Tibial artery (tissue), 4 donors: ENCODE measurements around the gene OGFRL1.

Experiments used
- DNase-seq, 2 donors: peaks; one replicate each; pipeline ENCODE4 v3.0.0-alpha.2; 2019
- H3K27ac ChIP-seq, 2 donors: fragments of 200-600 bp; sonication (generic) in 1 of 2; 1 replicate in 1 of 2; 2 replicates in 1 of 2; pipeline ENCODE4 v1.5.1; 2018 to 2019; ENCODE audit warnings: mild to moderate bottlenecking in 1 of 2
- H3K27me3 ChIP-seq, 2 donors: fragments of 200-600 bp; sonication (generic) in 1 of 2; one replicate each; pipeline versions ENCODE4 v1.5.1 to v1.6.0; 2016 to 2019
- H3K36me3 ChIP-seq, 3 donors: fragments of 200-600 bp; sonication (generic) in 2 of 3; one replicate each; pipeline ENCODE4 v1.5.1; 2016 to 2019; ENCODE audit warnings: mild to moderate bottlenecking in 2 of 3
- H3K4me1 ChIP-seq, 4 donors: fragments of 200-600 bp; sonication (generic) in 2 of 4; 1 replicate in 3 of 4; 2 replicates in 1 of 4; pipeline ENCODE4 v1.5.1; 2016 to 2019
- H3K4me3 ChIP-seq, 2 donors: fragments of 200-600 bp; sonication (generic) in 1 of 2; 1 replicate in 1 of 2; 2 replicates in 1 of 2; pipeline ENCODE4 v1.5.1; 2018 to 2019; ENCODE audit warnings: mild to moderate bottlenecking in 2 of 2
- H3K9me3 ChIP-seq, 3 donors: fragments of 200-600 bp; sonication (generic) in 1 of 3; one replicate each; pipeline ENCODE4 v1.5.1; 2016 to 2019
- intact Hi-C: fragments of 100-400 bp; cut with DNase I; formaldehyde crosslinking; loops from one replicate; pipeline ENCODE4 v1.15.0; 2023; ENCODE audit warnings: low total_unique reads
- TF ChIP-seq, protein P1 (sequence below), 2 experiments: fragments of 200-600 bp in 1 of 2; fragments of 450-650 bp in 1 of 2; IDR thresholded peaks; one replicate each; pipeline ENCODE4 v1.5.1; 2017 to 2019; ENCODE audit warnings: antibody characterized with exemption in 2 of 2, mild to moderate bottlenecking in 1 of 2, moderate library complexity in 1 of 2

OGFRL1 gene

DNA sequence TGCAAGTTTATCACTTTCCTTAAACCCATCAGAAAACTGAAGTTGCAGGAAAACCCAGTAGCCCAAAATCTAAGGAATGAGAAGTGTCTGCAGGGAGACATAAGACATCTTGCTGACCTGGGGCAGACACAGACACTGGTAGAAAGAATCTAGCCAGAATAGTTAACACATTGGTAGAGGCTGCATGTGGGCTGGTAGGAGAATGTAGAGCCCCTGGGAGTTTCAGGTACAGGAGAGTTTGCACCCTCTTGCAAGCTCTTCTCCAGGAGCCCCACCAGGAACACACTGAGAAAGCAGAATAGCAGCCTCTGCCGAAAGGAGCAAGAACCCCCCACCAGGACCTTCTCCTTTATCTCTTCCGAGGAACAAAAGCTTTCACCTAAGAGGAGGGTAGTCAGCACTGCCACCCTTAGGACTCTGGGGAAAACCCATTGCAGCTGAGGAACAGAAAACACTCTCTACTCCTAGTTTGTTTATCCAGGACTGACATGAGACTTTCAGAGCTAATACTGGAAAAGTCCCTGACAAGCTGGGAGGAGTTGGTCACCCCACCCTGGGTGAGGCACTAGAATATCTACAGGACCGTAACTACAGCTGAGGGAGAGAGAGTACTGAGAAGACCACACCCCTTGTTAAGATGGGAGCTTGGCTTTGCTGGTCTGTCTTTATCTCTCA, 10.5 kb upstream of the OGFRL1 start:
- TF ChIP-seq, protein P1, sequence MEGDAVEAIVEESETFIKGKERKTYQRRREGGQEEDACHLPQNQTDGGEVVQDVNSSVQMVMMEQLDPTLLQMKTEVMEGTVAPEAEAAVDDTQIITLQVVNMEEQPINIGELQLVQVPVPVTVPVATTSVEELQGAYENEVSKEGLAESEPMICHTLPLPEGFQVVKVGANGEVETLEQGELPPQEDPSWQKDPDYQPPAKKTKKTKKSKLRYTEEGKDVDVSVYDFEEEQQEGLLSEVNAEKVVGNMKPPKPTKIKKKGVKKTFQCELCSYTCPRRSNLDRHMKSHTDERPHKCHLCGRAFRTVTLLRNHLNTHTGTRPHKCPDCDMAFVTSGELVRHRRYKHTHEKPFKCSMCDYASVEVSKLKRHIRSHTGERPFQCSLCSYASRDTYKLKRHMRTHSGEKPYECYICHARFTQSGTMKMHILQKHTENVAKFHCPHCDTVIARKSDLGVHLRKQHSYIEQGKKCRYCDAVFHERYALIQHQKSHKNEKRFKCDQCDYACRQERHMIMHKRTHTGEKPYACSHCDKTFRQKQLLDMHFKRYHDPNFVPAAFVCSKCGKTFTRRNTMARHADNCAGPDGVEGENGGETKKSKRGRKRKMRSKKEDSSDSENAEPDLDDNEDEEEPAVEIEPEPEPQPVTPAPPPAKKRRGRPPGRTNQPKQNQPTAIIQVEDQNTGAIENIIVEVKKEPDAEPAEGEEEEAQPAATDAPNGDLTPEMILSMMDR (IDR thresholded peaks at IDR 0.05): no peak
- no peak overlapping the region for H3K4me3 ChIP-seq
- no peaks in the 10 kb centered on the region for H3K36me3 ChIP-seq
- no peak overlapping the region for H3K27ac ChIP-seq
- no peaks in the 10 kb centered on the region for H3K27me3 ChIP-seq
- no peaks in the 10 kb centered on the region for H3K9me3 ChIP-seq
- intact Hi-C loops: no loop called here
- DNase-seq: no peak
- H3K4me1 ChIP-seq: no peaks in the 10 kb centered on the region

DNA sequence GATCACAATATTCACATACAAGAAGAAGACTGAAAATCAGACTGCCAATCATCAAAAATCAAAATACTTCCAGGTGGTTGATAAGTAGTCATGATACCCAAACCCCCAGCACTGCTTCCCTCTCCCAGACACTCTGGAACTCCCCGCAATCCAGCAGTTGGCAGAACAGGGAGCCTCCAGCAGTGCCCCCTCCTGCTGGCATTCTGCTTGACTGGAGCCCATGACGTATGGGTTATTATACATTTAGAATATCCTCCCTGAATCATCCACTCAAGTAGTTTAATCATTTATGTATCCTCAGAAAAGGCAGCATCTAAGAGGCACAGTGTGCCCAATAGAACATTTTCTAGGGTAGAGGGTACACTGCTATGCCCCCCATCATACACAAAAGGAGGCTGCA, 9.3 kb upstream of the OGFRL1 start:
- intact Hi-C loops: no loop called here
- TF ChIP-seq, protein P1 (IDR thresholded peaks at IDR 0.05): no peak
- Histone ChIP-seq H3K27ac (no peak overlapping the region), H3K4me1 (no peaks in the 10 kb centered on the region), H3K36me3 (no peaks in the 10 kb centered on the region), H3K27me3 (no peaks in the 10 kb centered on the region), H3K4me3 (no peak overlapping the region), H3K9me3 (no peaks in the 10 kb centered on the region)
- no peak for DNase-seq

DNA sequence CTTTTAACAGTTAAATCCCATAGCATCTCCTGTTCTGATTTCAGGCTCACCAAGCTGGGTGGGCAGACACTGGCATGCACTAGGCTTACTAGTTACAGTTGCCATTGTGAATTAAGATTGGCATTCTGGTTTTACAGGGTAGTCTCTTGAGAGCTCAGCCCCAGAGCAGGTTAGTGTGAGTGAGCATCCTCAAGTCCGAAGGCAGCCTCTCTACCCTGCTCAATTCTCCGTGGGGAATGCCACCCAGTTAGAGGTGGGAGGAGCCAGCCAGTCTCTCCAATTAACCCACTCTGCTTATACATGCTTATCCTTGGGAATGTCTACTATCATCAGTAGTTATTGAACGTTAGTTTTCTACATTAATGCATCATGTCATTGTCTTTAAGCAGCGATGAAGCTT, 8.9 kb upstream of the OGFRL1 start:
- H3K4me3 ChIP-seq: no peak overlapping the region
- no peak overlapping the region for H3K27ac ChIP-seq
- intact Hi-C loops: no loop called here
- H3K36me3 ChIP-seq: no peaks in the 10 kb centered on the region
- H3K4me1 ChIP-seq: peaks cover 0 to under 1% (median 0%) of the 10 kb centered on the region in 4 donors
- no peaks in the 10 kb centered on the region for H3K9me3 ChIP-seq
- H3K27me3 ChIP-seq: no peaks in the 10 kb centered on the region
- DNase-seq: no peak
- TF ChIP-seq, protein P1 (IDR thresholded peaks at IDR 0.05): no peak

DNA sequence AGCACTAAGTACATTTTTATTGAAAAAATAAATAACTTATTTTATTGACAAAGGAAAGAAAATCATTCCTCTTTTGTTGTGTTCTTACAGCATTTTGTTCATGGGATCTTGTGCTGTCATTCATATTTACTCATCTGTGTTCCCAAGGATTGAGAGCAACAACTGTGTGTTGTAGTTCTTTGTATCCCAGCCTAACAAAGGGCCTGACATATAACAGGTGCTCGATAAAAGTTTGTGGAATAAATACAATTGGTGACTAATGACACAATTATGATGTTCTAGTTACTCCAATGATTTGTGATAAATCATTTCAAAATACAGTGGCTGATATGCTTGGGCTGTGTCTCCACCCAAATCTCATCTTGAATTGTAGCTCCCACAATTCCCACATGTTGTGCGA, 7.9 kb upstream of the OGFRL1 start:
- no peak for DNase-seq
- H3K27me3 ChIP-seq: no peaks in the 10 kb centered on the region
- H3K4me3 ChIP-seq: no peak overlapping the region
- no peaks in the 10 kb centered on the region for H3K36me3 ChIP-seq
- intact Hi-C loops: no loop called here
- no peak overlapping the region for H3K27ac ChIP-seq
- TF ChIP-seq, protein P1 (IDR thresholded peaks at IDR 0.05): no peak
- H3K9me3 ChIP-seq: no peaks in the 10 kb centered on the region
- peaks cover 0 to 3% (median 0%) of the 10 kb centered on the region in 4 donors for H3K4me1 ChIP-seq

DNA sequence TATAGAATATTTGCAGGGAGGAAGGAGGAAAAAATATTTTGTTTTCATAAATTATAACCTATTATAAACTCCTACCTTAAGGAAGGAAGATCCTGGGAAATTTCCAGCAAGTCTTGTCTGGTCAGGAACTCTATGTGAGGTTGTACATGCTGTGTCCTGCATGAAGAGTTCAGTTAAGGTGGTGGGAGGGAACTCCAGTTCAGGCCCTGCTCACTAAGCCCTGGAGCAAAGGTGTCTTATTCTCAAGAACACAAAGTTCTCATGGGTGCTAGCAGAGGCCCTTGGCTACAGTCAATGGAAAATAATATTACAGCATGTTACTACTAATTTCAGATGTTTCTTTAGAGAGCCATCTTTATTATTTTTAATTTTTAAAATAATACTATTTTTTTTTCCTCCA, 3.8 kb upstream of the OGFRL1 start:
- H3K27ac ChIP-seq: no peak overlapping the region
- intact Hi-C loops: no loop called here
- no peak overlapping the region for H3K4me3 ChIP-seq
- H3K27me3 ChIP-seq: no peaks in the 10 kb centered on the region
- H3K4me1 ChIP-seq: peaks cover 0 to 16% (median 8%) of the 10 kb centered on the region in 4 donors
- DNase-seq: no peak
- no peaks in the 10 kb centered on the region for H3K9me3 ChIP-seq
- H3K36me3 ChIP-seq: no peaks in the 10 kb centered on the region
- TF ChIP-seq, protein P1 (IDR thresholded peaks at IDR 0.05): no peak
